ENCODE data around the gene AXDND1.
"Not testable (repeated sequence)": the region's sequence is repeated elsewhere in the genome, so short reads cannot be mapped to it uniquely, and the experiment has no call there.

AXDND1 gene

GRCh38 chr1:179365342-179366092 is at the start of gene AXDND1:
Gene AXDND1 (plus strand): TSS chr1:179365971. CDS start chr1:179366510, 539 bp downstream.
- peak; percentile 93 for DNase-seq

GRCh38 chr1:179318491-179318890 is 47.3 kb upstream of the AXDND1 start:
- DNase-seq: no peak

GRCh38 chr1:179321533-179322216 is 44.1 kb upstream of the AXDND1 start:
- no peak for DNase-seq

GRCh38 chr1:179322557-179322956 is 43.2 kb upstream of the AXDND1 start:
- no peak for DNase-seq

GRCh38 chr1:179323436-179323835 is 42.3 kb upstream of the AXDND1 start:
- no peak for DNase-seq

GRCh38 chr1:179325836-179326235 is 39.9 kb upstream of the AXDND1 start:
- no peak for DNase-seq

GRCh38 chr1:179326746-179327145 is 39.0 kb upstream of the AXDND1 start:
- DNase-seq: no peak

GRCh38 chr1:179327196-179327595 is 38.6 kb upstream of the AXDND1 start:
- DNase-seq: no peak

GRCh38 chr1:179327679-179328078 is 38.1 kb upstream of the AXDND1 start:
- no peak for DNase-seq

GRCh38 chr1:179329862-179330261 is 35.9 kb upstream of the AXDND1 start:
- no peak for DNase-seq

- no peak for DNase-seq
Observed at GRCh38 chr1:179334440-179334839, 31.3 kb upstream of the AXDND1 start.

- DNase-seq: no peak
Observed at GRCh38 chr1:179337288-179337687, 28.5 kb upstream of the AXDND1 start.

- DNase-seq: no peak
Observed at GRCh38 chr1:179337942-179338560, 27.7 kb upstream of the AXDND1 start.

- DNase-seq: no peak
Observed at GRCh38 chr1:179340918-179341317, 24.9 kb upstream of the AXDND1 start.

GRCh38 chr1:179341943-179342547 is 23.7 kb upstream of the AXDND1 start:
- DNase-seq: no peak

GRCh38 chr1:179342740-179343404 is 22.9 kb upstream of the AXDND1 start:
- no peak for DNase-seq

- no peak for DNase-seq
Observed at GRCh38 chr1:179351281-179351680, 14.5 kb upstream of the AXDND1 start.

- DNase-seq: no peak
Observed at GRCh38 chr1:179352236-179352635, 13.5 kb upstream of the AXDND1 start.

GRCh38 chr1:179353546-179353945 is 12.2 kb upstream of the AXDND1 start:
- DNase-seq: no peak

GRCh38 chr1:179361631-179362030 is 4.1 kb upstream of the AXDND1 start:
- DNase-seq: not testable (repeated sequence)

GRCh38 chr1:179366093-179366800 is 476 bp downstream of the AXDND1 start:
- DNase-seq: no peak

- peak; percentile 80 for DNase-seq
Observed at GRCh38 chr1:179369751-179370341, 4.1 kb downstream of the AXDND1 start.

Measured in CD4-positive, alpha-beta T cell treated with Interleukin-4 for 4 hours (primary cell).